Gastroesophageal sphincter (tissue), 3 donors: ENCODE data around the gene KDM6A.

ENCODE experiments used
- EP300 ChIP-seq: sonication (generic); formaldehyde crosslinking; IDR thresholded peaks from one replicate; pipeline ENCODE4 v1.6.1; 2017; ENCODE audit warnings: antibody characterized with exemption, mild to moderate bottlenecking
- POLR2A ChIP-seq, 2 donors: fragments of 450-650 bp; IDR thresholded peaks; one replicate each; pipeline ENCODE4 v1.6.1; 2017; ENCODE audit warnings: antibody characterized with exemption in 2 of 2, mild to moderate bottlenecking in 2 of 2, moderate library complexity in 1 of 2
- POLR2AphosphoS5 ChIP-seq: sonication (generic); formaldehyde crosslinking; IDR thresholded peaks from one replicate; pipeline ENCODE4 v1.6.1; 2017; ENCODE audit warnings: antibody characterized with exemption
- TF ChIP-seq, protein P1 (sequence below), 4 experiments: fragments of 200-600 bp in 2 of 4; fragments of 450-650 bp in 2 of 4; sonication (generic) in 1 of 4; IDR thresholded peaks; one replicate each; pipeline ENCODE4 v1.5.1; 2017 to 2019; ENCODE audit warnings: antibody characterized with exemption in 4 of 4, mild to moderate bottlenecking in 2 of 4, moderate library complexity in 2 of 4

- TF ChIP-seq, protein P1, sequence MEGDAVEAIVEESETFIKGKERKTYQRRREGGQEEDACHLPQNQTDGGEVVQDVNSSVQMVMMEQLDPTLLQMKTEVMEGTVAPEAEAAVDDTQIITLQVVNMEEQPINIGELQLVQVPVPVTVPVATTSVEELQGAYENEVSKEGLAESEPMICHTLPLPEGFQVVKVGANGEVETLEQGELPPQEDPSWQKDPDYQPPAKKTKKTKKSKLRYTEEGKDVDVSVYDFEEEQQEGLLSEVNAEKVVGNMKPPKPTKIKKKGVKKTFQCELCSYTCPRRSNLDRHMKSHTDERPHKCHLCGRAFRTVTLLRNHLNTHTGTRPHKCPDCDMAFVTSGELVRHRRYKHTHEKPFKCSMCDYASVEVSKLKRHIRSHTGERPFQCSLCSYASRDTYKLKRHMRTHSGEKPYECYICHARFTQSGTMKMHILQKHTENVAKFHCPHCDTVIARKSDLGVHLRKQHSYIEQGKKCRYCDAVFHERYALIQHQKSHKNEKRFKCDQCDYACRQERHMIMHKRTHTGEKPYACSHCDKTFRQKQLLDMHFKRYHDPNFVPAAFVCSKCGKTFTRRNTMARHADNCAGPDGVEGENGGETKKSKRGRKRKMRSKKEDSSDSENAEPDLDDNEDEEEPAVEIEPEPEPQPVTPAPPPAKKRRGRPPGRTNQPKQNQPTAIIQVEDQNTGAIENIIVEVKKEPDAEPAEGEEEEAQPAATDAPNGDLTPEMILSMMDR (IDR thresholded peaks at IDR 0.05): no peak
- no peak for TF ChIP-seq EP300
- no peak for TF ChIP-seq POLR2A (IDR thresholded peaks at IDR 0.05)
- no peak for TF ChIP-seq POLR2AphosphoS5
Measured at GRCh38 chrX:45157647-45158046, 284.7 kb downstream of the KDM6A start.
